ENCODE results near the gene ETV4.

ETV4 gene

DNA sequence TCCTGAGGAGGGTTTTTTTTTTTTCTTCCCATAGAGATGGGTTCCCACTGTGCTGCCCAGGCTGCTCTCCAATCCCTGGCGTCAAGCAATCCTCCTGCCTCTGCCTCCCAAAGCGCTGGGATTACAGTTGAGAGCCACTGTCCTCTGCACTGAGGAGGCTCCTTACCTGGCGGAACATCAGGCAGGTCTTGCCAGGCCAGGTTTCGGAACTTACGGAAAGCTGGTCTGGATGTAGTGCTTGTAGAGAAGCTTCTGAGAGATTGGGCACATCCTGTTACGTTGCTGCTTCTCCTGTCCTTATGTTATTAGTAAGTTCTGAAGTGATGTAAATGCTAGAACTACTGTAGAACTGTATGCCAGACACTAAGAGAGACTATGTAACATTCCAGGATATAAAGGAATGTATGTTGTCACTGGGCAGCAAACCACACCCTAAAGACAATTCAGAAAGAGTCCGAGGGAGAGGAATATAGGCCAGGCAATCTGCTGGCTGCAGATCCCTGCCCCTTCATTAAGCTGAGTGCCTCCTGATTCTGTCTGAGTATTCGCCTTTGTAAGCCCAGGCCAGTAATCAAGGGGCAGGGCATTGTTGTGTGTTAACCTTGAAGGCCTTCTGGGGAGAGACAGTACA is 21.1 kb downstream of the ETV4 start:
- H3K9me3 ChIP-seq (ENCODE audit: low read length): no peaks in the 10 kb centered on the region
- no peak overlapping the region for H3K9ac ChIP-seq (ENCODE audit: low read length)
- H3K4me1 ChIP-seq (ENCODE audit: insufficient read depth, low read length, severe bottlenecking): no peaks in the 10 kb centered on the region
- H4K20me1 ChIP-seq (ENCODE audit: insufficient read depth, low read length): no peaks in the 10 kb centered on the region
- no peak overlapping the region for H2AFZ ChIP-seq (ENCODE audit: low read length)
- H3K4me3 ChIP-seq (ENCODE audit: low read depth, low read length, poor library complexity, severe bottlenecking): no peak overlapping the region
- no peak overlapping the region for H3K27ac ChIP-seq (ENCODE audit: low read depth, low read length, poor library complexity, severe bottlenecking)
- no peaks in the 10 kb centered on the region for H3K27me3 ChIP-seq (ENCODE audit: insufficient read depth, low read length)
- H3K9me2 ChIP-seq (ENCODE audit: low read depth, low read length): no peaks in the 10 kb centered on the region
- no peaks in the 10 kb centered on the region for H3K79me2 ChIP-seq (ENCODE audit: insufficient read depth, low read length)
- peaks cover 63% of the 10 kb centered on the region for H3K36me3 ChIP-seq (ENCODE audit: insufficient read depth, low read length)
- no peaks in the 10 kb centered on the region for H3F3A ChIP-seq (ENCODE audit: insufficient read depth, low read length)
- H3K4me2 ChIP-seq (ENCODE audit: low read length): no peak overlapping the region
- TF ChIP-seq EZH2 (IDR thresholded peaks at IDR 0.05; ENCODE audit: borderline replicate concordance, low read length): no peak
- no peak for TF ChIP-seq CTCF (IDR thresholded peaks at IDR 0.05; ENCODE audit: low read length)

- no peak overlapping the region for H3K4me3 ChIP-seq (ENCODE audit: low read depth, low read length, poor library complexity, severe bottlenecking)
- no peak overlapping the region for H3K27ac ChIP-seq (ENCODE audit: low read depth, low read length, poor library complexity, severe bottlenecking)
- no peak overlapping the region for H3K9ac ChIP-seq (ENCODE audit: low read length)
- no peaks in the 10 kb centered on the region for H3K9me3 ChIP-seq (ENCODE audit: low read length)
- H3K27me3 ChIP-seq (ENCODE audit: insufficient read depth, low read length): no peaks in the 10 kb centered on the region
- H4K20me1 ChIP-seq (ENCODE audit: insufficient read depth, low read length): no peaks in the 10 kb centered on the region
- H3K36me3 ChIP-seq (ENCODE audit: insufficient read depth, low read length): peaks cover 92% of the 10 kb centered on the region
- TF ChIP-seq EZH2 (IDR thresholded peaks at IDR 0.05; ENCODE audit: borderline replicate concordance, low read length) (no peak), CTCF (IDR thresholded peaks at IDR 0.05; ENCODE audit: low read length) (no peak)
- H3K4me2 ChIP-seq (ENCODE audit: low read length): no peak overlapping the region
- H3K79me2 ChIP-seq (ENCODE audit: insufficient read depth, low read length): no peaks in the 10 kb centered on the region
- H3K9me2 ChIP-seq (ENCODE audit: low read depth, low read length): no peaks in the 10 kb centered on the region
- H3F3A ChIP-seq (ENCODE audit: insufficient read depth, low read length): no peaks in the 10 kb centered on the region
- no peaks in the 10 kb centered on the region for H3K4me1 ChIP-seq (ENCODE audit: insufficient read depth, low read length, severe bottlenecking)
- H2AFZ ChIP-seq (ENCODE audit: low read length): no peak overlapping the region
Measured at GRCh38 chr17:43521389-43521788, 24.8 kb downstream of the ETV4 start.

- Histone ChIP-seq H3K79me2 (ENCODE audit: insufficient read depth, low read length) (no peaks in the 10 kb centered on the region), H3K4me2 (ENCODE audit: low read length) (no peak overlapping the region), H3K9ac (ENCODE audit: low read length) (no peak overlapping the region), H3K36me3 (ENCODE audit: insufficient read depth, low read length) (peaks cover 84% of the 10 kb centered on the region), H3K9me2 (ENCODE audit: low read depth, low read length) (no peaks in the 10 kb centered on the region), H3K27ac (ENCODE audit: low read depth, low read length, poor library complexity, severe bottlenecking) (no peak overlapping the region), H3F3A (ENCODE audit: insufficient read depth, low read length) (no peaks in the 10 kb centered on the region), H3K4me3 (ENCODE audit: low read depth, low read length, poor library complexity, severe bottlenecking) (no peak overlapping the region), H3K4me1 (ENCODE audit: insufficient read depth, low read length, severe bottlenecking) (no peaks in the 10 kb centered on the region), H4K20me1 (ENCODE audit: insufficient read depth, low read length) (no peaks in the 10 kb centered on the region), H3K27me3 (ENCODE audit: insufficient read depth, low read length) (no peaks in the 10 kb centered on the region), H2AFZ (ENCODE audit: low read length) (no peak overlapping the region), H3K9me3 (ENCODE audit: low read length) (no peaks in the 10 kb centered on the region)
- TF ChIP-seq CTCF (IDR thresholded peaks at IDR 0.05; ENCODE audit: low read length): no peak
- no peak for TF ChIP-seq EZH2 (IDR thresholded peaks at IDR 0.05; ENCODE audit: borderline replicate concordance, low read length)
Measured at GRCh38 chr17:43517615-43518386, 28.3 kb downstream of the ETV4 start.

All from OCI-LY1 (cell line).